ENCODE measurements around the gene PRC1.
"Not testable (repeated sequence)": the region's sequence is repeated elsewhere in the genome, so short reads cannot be mapped to it uniquely, and the experiment has no call there.

- TF ChIP-seq CTCF, POLR2A (IDR thresholded peaks at IDR 0.05): not testable (repeated sequence)
Observed at GRCh38 chr15:90922712-90923322, 71.5 kb downstream of the PRC1 start.
